ENCODE data around the gene CDKL1. TPM values are rescaled to one million over a fixed set of nuclear protein-coding genes. Genes with fewer than 3 reads are reported as not detected.

Gene CDKL1
- total and polyA plus RNA-seq, 2 donors (not counting 1 experiment from before 2014, with no cell fraction given) = 5.3 to 7.9 TPM

GRCh38 chr14:50340963-50341362, 55.7 kb downstream of the CDKL1 start:
- H3K4me3 ChIP-seq (ENCODE audit: control extremely low read depth in 1 of 5, extremely low read depth in 1 of 5, insufficient read depth in 1 of 5, low read depth in 2 of 5, low read length in 4 of 5) = no peak overlapping the region
- WGBS (ENCODE audit: insufficient coverage) = 92% methylated on average over 7 of the region's 9 CpGs
- no peak overlapping the region for H3K4me2 ChIP-seq (replicated peaks; ENCODE audit: low read depth, low read length, poor library complexity, severe bottlenecking)
- Mint-ChIP-seq H3K27ac (no peak overlapping the region), H3K27me3 (no peaks in the 10 kb centered on the region), H3K9me3 (ENCODE audit: insufficient read depth) (no peaks in the 10 kb centered on the region), H3K4me3 (no peak overlapping the region), H3K4me1 (peaks cover 19% of the 10 kb centered on the region)
- DNase-seq = no peak
- no peaks in the 10 kb centered on the region for H3K27me3 ChIP-seq (replicated peaks in 1 of 4; ENCODE audit: control extremely low read depth in 1 of 4, control insufficient read depth in 3 of 4, insufficient read depth in 4 of 4, low read length in 3 of 4)
- no peak overlapping the region for H3K27ac ChIP-seq (ENCODE audit: low read length in 2 of 2)
- H2AFZ ChIP-seq (ENCODE audit: insufficient read depth, low read depth, low read length, poor library complexity, severe bottlenecking) = no peak overlapping the region
- intact Hi-C loops (cut with micrococcal nuclease) = no loop called here
- POLR2A ChIA-PET = no interaction called here
- H3K79me2 ChIP-seq (ENCODE audit: control insufficient read depth, insufficient read depth, low read length) = no peaks in the 10 kb centered on the region
- CTCF ChIA-PET = interaction anchor here (1.2 kb wide), 1 partner anchor 19 kb away, joined by 6 read pairs; no protein-coding TSS in a partner anchor
- ATAC-seq (ENCODE audit: low read depth) = no peak
- H3K9ac ChIP-seq (ENCODE audit: low read length) = no peak overlapping the region
- H3K36me3 ChIP-seq (replicated peaks in 1 of 2; ENCODE audit: control extremely low read depth in 1 of 2, control insufficient read depth in 1 of 2, extremely low read depth in 1 of 2, insufficient read depth in 2 of 2, low read length in 1 of 2) = peaks cover 0 to 10% of the 10 kb centered on the region in 2 experiments
- H3K9me3 ChIP-seq (ENCODE audit: control extremely low read depth in 1 of 3, control insufficient read depth in 2 of 3, insufficient read depth in 1 of 3, low read length in 2 of 3) = no peaks in the 10 kb centered on the region
- no peak for TF ChIP-seq CTCF (IDR thresholded peaks at IDR 0.05)
- TF ChIP-seq EZH2 (IDR thresholded peaks at IDR 0.05; ENCODE audit: borderline replicate concordance, insufficient read depth, low read depth, low read length, poor library complexity, severe bottlenecking) = no peak
- no peaks in the 10 kb centered on the region for H4K20me1 ChIP-seq (ENCODE audit: control insufficient read depth, insufficient read depth, low read length, poor library complexity, severe bottlenecking)
- peaks cover 12 to 14% of the 10 kb centered on the region in 2 donors for H3K4me1 ChIP-seq (ENCODE audit: control insufficient read depth in 2 of 2, insufficient read depth in 2 of 2, low read length in 2 of 2)

GRCh38 chr14:50340045-50340444, 56.6 kb downstream of the CDKL1 start:
- no peak overlapping the region for H3K4me3 Mint-ChIP-seq
- POLR2A ChIA-PET = no interaction called here
- WGBS (ENCODE audit: insufficient coverage) = no CpG with 5 or more reads among the region's 5 CpGs
- intact Hi-C loops (cut with micrococcal nuclease) = no loop called here
- no peaks in the 10 kb centered on the region for H3K9me3 Mint-ChIP-seq (ENCODE audit: insufficient read depth)
- no peak for ATAC-seq (ENCODE audit: low read depth)
- H2AFZ ChIP-seq (ENCODE audit: insufficient read depth, low read depth, low read length, poor library complexity, severe bottlenecking) = no peak overlapping the region
- H3K9ac ChIP-seq (ENCODE audit: low read length) = no peak overlapping the region
- no peak overlapping the region for H3K4me2 ChIP-seq (replicated peaks; ENCODE audit: low read depth, low read length, poor library complexity, severe bottlenecking)
- H3K27me3 Mint-ChIP-seq = no peaks in the 10 kb centered on the region
- TF ChIP-seq EZH2 (IDR thresholded peaks at IDR 0.05; ENCODE audit: borderline replicate concordance, insufficient read depth, low read depth, low read length, poor library complexity, severe bottlenecking) (no peak), CTCF (IDR thresholded peaks at IDR 0.05) (no peak)
- no peaks in the 10 kb centered on the region for H3K9me3 ChIP-seq (ENCODE audit: control extremely low read depth in 1 of 3, control insufficient read depth in 2 of 3, insufficient read depth in 1 of 3, low read length in 2 of 3)
- no peak overlapping the region for H3K4me3 ChIP-seq (ENCODE audit: control extremely low read depth in 1 of 5, extremely low read depth in 1 of 5, insufficient read depth in 1 of 5, low read depth in 2 of 5, low read length in 4 of 5)
- peaks cover 27% of the 10 kb centered on the region for H3K4me1 Mint-ChIP-seq
- H3K79me2 ChIP-seq (ENCODE audit: control insufficient read depth, insufficient read depth, low read length) = no peaks in the 10 kb centered on the region
- H3K36me3 ChIP-seq (replicated peaks in 1 of 2; ENCODE audit: control extremely low read depth in 1 of 2, control insufficient read depth in 1 of 2, extremely low read depth in 1 of 2, insufficient read depth in 2 of 2, low read length in 1 of 2) = peaks cover 0 to 10% of the 10 kb centered on the region in 2 experiments
- H3K27ac ChIP-seq (ENCODE audit: low read length in 2 of 2) = no peak overlapping the region
- H3K27me3 ChIP-seq (replicated peaks in 1 of 4; ENCODE audit: control extremely low read depth in 1 of 4, control insufficient read depth in 3 of 4, insufficient read depth in 4 of 4, low read length in 3 of 4) = no peaks in the 10 kb centered on the region
- H3K27ac Mint-ChIP-seq = no peak overlapping the region
- no peak for DNase-seq
- CTCF ChIA-PET = interaction anchor here (0.6 to 1.2 kb wide), 2 partner anchors 19 to 114 kb away, joined by 3 to 6 read pairs; no protein-coding TSS in a partner anchor
- H3K4me1 ChIP-seq (ENCODE audit: control insufficient read depth in 2 of 2, insufficient read depth in 2 of 2, low read length in 2 of 2) = peaks cover 16 to 20% of the 10 kb centered on the region in 2 donors
- no peaks in the 10 kb centered on the region for H4K20me1 ChIP-seq (ENCODE audit: control insufficient read depth, insufficient read depth, low read length, poor library complexity, severe bottlenecking)
